Measurements from ENCODE around the gene RAP1B.
A peak's percentile ranks its signal among the peaks of the same experiment; 100 is the strongest.

Gene RAP1B

DNA sequence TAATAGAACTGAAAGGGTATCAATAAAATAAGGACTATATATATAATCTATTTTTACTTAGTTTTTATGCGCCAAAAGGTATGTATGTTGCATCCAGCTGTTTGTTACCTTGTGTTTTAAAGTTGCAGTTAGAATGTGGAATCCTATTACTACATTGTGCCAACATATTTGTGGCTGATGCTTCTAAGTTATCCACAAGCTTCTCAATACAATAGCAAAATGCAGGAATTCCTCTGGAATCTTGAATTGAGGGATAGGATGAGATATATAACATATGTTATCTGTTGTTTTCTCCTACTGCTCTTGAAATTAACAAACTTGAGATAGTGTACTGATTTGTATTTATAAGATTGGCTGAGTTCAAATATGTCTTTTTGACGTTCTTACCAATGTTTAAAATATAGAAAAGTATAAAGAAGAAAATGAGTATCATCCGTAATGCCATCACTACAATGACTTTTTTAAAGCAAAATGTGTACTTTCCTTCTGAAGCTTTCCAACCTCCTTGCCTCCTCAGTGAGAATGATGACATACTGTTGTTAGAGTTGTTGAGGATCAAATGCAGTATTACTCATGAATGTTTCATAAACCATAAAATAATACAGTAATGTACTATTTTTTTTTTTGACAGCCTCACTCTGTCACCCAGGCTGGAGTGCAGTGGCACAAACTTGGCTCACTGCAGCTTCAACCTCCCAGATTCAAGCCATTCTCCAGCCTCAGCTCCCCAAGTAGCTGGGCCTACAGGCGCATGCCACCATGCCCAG, 6.6 kb downstream of the RAP1B start:
- no peaks in the 10 kb centered on the region for H3K27me3 ChIP-seq (ENCODE audit: insufficient read depth, low read length, poor library complexity, severe bottlenecking)
- H3K79me2 ChIP-seq (ENCODE audit: insufficient read depth, low read length) = peaks cover 100% of the 10 kb centered on the region
- H3K9ac ChIP-seq (ENCODE audit: low read depth, low read length, poor library complexity, severe bottlenecking) = no peak overlapping the region
- H3K4me3 ChIP-seq (ENCODE audit: low read length, poor library complexity, severe bottlenecking) = peak overlapping the region; percentile 55
- peaks cover 98% of the 10 kb centered on the region for H4K20me1 ChIP-seq (ENCODE audit: insufficient read depth, low read length, poor library complexity, severe bottlenecking)
- peaks cover 69% of the 10 kb centered on the region for H3K4me1 ChIP-seq (ENCODE audit: insufficient read depth, low read length, poor library complexity, severe bottlenecking)
- peak overlapping the region; percentile 99 for H3K4me2 ChIP-seq (ENCODE audit: low read depth, low read length, poor library complexity, severe bottlenecking)
- H3F3A ChIP-seq (ENCODE audit: low read depth) = no peaks in the 10 kb centered on the region
- 0 out of 2 replicates have a peak, but pooled peaks cover 5% of the 10 kb centered on the region for H3K36me3 ChIP-seq (ENCODE audit: insufficient read depth, low read length)
- H3K9me3 ChIP-seq (ENCODE audit: insufficient read depth, low read depth, low read length) = no peaks in the 10 kb centered on the region
- H3K9me2 ChIP-seq (replicated peaks; ENCODE audit: low read depth, low read length) = no peaks in the 10 kb centered on the region
- no peak overlapping the region for H2AFZ ChIP-seq (ENCODE audit: low read length)
- no peak for TF ChIP-seq EZH2phosphoT487 (IDR thresholded peaks at IDR 0.05; ENCODE audit: borderline replicate concordance)
- TF ChIP-seq, protein P1, sequence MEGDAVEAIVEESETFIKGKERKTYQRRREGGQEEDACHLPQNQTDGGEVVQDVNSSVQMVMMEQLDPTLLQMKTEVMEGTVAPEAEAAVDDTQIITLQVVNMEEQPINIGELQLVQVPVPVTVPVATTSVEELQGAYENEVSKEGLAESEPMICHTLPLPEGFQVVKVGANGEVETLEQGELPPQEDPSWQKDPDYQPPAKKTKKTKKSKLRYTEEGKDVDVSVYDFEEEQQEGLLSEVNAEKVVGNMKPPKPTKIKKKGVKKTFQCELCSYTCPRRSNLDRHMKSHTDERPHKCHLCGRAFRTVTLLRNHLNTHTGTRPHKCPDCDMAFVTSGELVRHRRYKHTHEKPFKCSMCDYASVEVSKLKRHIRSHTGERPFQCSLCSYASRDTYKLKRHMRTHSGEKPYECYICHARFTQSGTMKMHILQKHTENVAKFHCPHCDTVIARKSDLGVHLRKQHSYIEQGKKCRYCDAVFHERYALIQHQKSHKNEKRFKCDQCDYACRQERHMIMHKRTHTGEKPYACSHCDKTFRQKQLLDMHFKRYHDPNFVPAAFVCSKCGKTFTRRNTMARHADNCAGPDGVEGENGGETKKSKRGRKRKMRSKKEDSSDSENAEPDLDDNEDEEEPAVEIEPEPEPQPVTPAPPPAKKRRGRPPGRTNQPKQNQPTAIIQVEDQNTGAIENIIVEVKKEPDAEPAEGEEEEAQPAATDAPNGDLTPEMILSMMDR (conservative IDR thresholded peaks at IDR 0.05; ENCODE audit: low read length) = no peak

DNA sequence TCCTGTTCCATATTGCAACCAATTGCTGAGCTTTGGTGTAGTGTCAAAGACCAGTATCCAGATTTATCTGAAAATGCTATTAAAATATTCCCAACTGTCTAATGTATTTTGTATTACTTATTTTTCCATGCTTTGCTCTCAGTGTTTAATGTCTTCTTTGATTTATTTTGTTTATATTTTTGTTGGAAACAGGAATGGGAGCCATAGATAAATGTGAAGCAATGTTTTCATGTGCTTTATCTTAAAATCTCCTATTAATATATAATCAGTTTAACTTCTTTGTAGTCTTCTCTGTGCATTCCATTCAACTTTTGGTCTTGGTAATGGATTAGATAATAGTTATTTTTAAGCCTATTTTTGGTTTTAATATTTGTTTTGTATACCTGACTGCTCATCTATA, 8.8 kb downstream of the RAP1B start:
- H4K20me1 ChIP-seq (ENCODE audit: insufficient read depth, low read length, poor library complexity, severe bottlenecking) = peaks cover 97% of the 10 kb centered on the region

DNA sequence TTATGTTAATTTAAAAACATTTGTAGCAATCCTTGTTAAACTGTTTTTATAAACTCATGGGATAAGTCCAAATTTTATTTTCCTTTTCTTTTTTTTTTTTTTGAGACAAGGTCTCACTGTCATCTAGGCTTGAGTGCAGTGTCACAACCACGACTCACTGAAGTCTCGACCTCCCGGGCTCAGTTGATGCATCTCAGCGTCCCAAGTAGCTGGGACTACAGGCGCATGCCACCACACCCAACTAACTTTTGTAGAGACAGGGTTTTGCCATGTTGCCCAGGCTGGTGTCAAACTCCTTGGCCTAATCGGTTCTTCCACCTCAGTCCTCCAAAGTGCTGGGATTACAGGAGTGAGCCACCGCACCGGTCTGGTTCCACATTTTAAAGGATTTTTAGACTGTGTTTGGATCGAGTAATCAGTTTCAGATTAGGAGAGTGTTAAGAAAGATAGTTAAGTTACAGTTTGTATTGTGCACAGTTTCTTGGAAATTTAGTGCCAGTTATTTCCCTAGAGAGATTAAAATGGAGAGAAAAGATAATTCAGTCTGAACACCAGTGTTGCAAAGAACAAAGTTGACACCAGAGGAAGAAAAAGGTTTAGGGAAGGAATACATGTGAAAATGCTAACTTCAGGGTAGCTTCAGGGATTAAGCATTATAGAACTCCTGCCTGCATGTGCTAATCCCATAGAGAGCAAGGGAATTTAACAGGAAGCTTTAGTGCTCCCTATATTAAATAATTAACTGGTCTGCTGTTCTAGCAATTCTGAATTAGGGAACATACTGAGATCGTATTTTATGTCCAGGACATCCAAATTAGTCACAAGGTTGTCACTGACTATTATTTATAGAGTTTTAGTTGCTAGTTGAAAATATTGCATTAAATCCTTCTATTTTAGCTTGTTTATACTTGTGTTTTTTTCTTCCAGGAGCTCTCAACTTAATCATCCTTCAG, 10.1 kb downstream of the RAP1B start:
- Histone ChIP-seq H2AFZ (ENCODE audit: low read length) (no peak overlapping the region), H3K9ac (ENCODE audit: low read depth, low read length, poor library complexity, severe bottlenecking) (peak overlapping the region; percentile 33), H3K4me1 (ENCODE audit: insufficient read depth, low read length, poor library complexity, severe bottlenecking) (peaks cover 52% of the 10 kb centered on the region), H3K9me3 (ENCODE audit: insufficient read depth, low read depth, low read length) (no peaks in the 10 kb centered on the region), H3F3A (ENCODE audit: low read depth) (no peaks in the 10 kb centered on the region), H3K79me2 (ENCODE audit: insufficient read depth, low read length) (peaks cover 100% of the 10 kb centered on the region), H3K27me3 (ENCODE audit: insufficient read depth, low read length, poor library complexity, severe bottlenecking) (no peaks in the 10 kb centered on the region), H4K20me1 (ENCODE audit: insufficient read depth, low read length, poor library complexity, severe bottlenecking) (peaks cover 96% of the 10 kb centered on the region), H3K4me2 (ENCODE audit: low read depth, low read length, poor library complexity, severe bottlenecking) (peak overlapping the region; percentile 58), H3K9me2 (replicated peaks; ENCODE audit: low read depth, low read length) (no peaks in the 10 kb centered on the region), H3K4me3 (ENCODE audit: low read length, poor library complexity, severe bottlenecking) (peak overlapping the region; percentile 45), H3K36me3 (ENCODE audit: insufficient read depth, low read length) (peaks cover 18% of the 10 kb centered on the region; the same call in 1 of the 2 replicates)
- TF ChIP-seq, protein P1 (conservative IDR thresholded peaks at IDR 0.05; ENCODE audit: low read length) = no peak
- TF ChIP-seq EZH2phosphoT487 (IDR thresholded peaks at IDR 0.05; ENCODE audit: borderline replicate concordance) = no peak

More for the DNA sequence above, 8.8 kb downstream of the RAP1B start:
- Histone ChIP-seq H2AFZ (ENCODE audit: low read length) (no peak overlapping the region), H3K9ac (ENCODE audit: low read depth, low read length, poor library complexity, severe bottlenecking) (no peak overlapping the region), H3K9me2 (replicated peaks; ENCODE audit: low read depth, low read length) (no peaks in the 10 kb centered on the region), H3K4me3 (ENCODE audit: low read length, poor library complexity, severe bottlenecking) (peak overlapping the region; percentile 30), H3K9me3 (ENCODE audit: insufficient read depth, low read depth, low read length) (no peaks in the 10 kb centered on the region), H3K4me1 (ENCODE audit: insufficient read depth, low read length, poor library complexity, severe bottlenecking) (peaks cover 62% of the 10 kb centered on the region), H3K79me2 (ENCODE audit: insufficient read depth, low read length) (peaks cover 100% of the 10 kb centered on the region), H3K4me2 (ENCODE audit: low read depth, low read length, poor library complexity, severe bottlenecking) (peak overlapping the region; percentile 99), H3F3A (ENCODE audit: low read depth) (no peaks in the 10 kb centered on the region), H3K36me3 (ENCODE audit: insufficient read depth, low read length) (peaks cover 6% of the 10 kb centered on the region; the same call in 1 of the 2 replicates), H3K27me3 (ENCODE audit: insufficient read depth, low read length, poor library complexity, severe bottlenecking) (no peaks in the 10 kb centered on the region)
- no peak for TF ChIP-seq EZH2phosphoT487 (IDR thresholded peaks at IDR 0.05; ENCODE audit: borderline replicate concordance)
- TF ChIP-seq, protein P1 (conservative IDR thresholded peaks at IDR 0.05; ENCODE audit: low read length) = no peak

Measured in Loucy (cell line).